ENCODE data around the gene PSMD5. TPM values are rescaled to one million over a fixed set of nuclear protein-coding genes. Genes with fewer than 3 reads are reported as not detected.

PSMD5 gene
- total and polyA plus RNA-seq, 3 donors from 2014 or later = 26.4 to 45.0 (median 39.0) TPM

GRCh38 chr9:120870206-120870605 is 27.5 kb upstream of the PSMD5 start:
- H3K27me3 ChIP-seq = no peaks in the 10 kb centered on the region
- TF ChIP-seq POLR2A (IDR thresholded peaks at IDR 0.05) = no peak
- no peak for TF ChIP-seq CTCF (IDR thresholded peaks at IDR 0.05)
- H3K4me1 ChIP-seq = peaks cover 12% of the 10 kb centered on the region
- H3K4me3 ChIP-seq = no peak overlapping the region
- H3K36me3 ChIP-seq (ENCODE audit: low read depth, missing control alignments) = no peaks in the 10 kb centered on the region
- H3K9me3 ChIP-seq = no peaks in the 10 kb centered on the region
- intact Hi-C loops (cut with DNase I; ENCODE audit: low total_unique reads) = no loop called here
- WGBS, 2 donors = 89% methylated on average over 9 of the region's 9 CpGs; no CpG with 5 or more reads in 1 of the 2 donors
- no peak for DNase-seq
- no peak overlapping the region for H3K27ac ChIP-seq

- intact Hi-C loops (cut with DNase I; ENCODE audit: low total_unique reads) = no loop called here
- Histone ChIP-seq H3K9me3 (no peaks in the 10 kb centered on the region), H3K27ac (peak overlapping the region in 1 of 2 donors; percentile 89), H3K4me1 (peaks cover 12% of the 10 kb centered on the region), H3K27me3 (no peaks in the 10 kb centered on the region), H3K4me3 (no peak overlapping the region), H3K36me3 (ENCODE audit: low read depth, missing control alignments) (no peaks in the 10 kb centered on the region)
- WGBS, 2 donors = 79 to 82% methylated on average over 10 of the region's 10 CpGs
- no peak for DNase-seq
- TF ChIP-seq POLR2A (IDR thresholded peaks at IDR 0.05) (no peak), CTCF (IDR thresholded peaks at IDR 0.05) (no peak)
Observed at GRCh38 chr9:120869726-120870125, 27.0 kb upstream of the PSMD5 start.

GRCh38 chr9:120869360-120869687 is 26.6 kb upstream of the PSMD5 start:
- no peak for TF ChIP-seq CTCF (IDR thresholded peaks at IDR 0.05)
- no peak for TF ChIP-seq POLR2A (IDR thresholded peaks at IDR 0.05)
- Histone ChIP-seq H3K4me3 (peak overlapping the region; percentile 55 to 65), H3K4me1 (peaks cover 12% of the 10 kb centered on the region), H3K27me3 (no peaks in the 10 kb centered on the region), H3K27ac (peak overlapping the region; percentile 51 to 89), H3K36me3 (ENCODE audit: low read depth, missing control alignments) (no peaks in the 10 kb centered on the region), H3K9me3 (no peaks in the 10 kb centered on the region)
- intact Hi-C loops (cut with DNase I; ENCODE audit: low total_unique reads) = no loop called here
- WGBS, 2 donors = 23 to 26% methylated on average over 10 of the region's 10 CpGs
- DNase-seq = no peak

GRCh38 chr9:120868676-120869359 is 26.1 kb upstream of the PSMD5 start:
- Histone ChIP-seq H3K4me1 (peaks cover 12% of the 10 kb centered on the region), H3K27ac (peak overlapping the region; percentile 51 to 89), H3K9me3 (no peaks in the 10 kb centered on the region), H3K27me3 (no peaks in the 10 kb centered on the region), H3K36me3 (ENCODE audit: low read depth, missing control alignments) (no peaks in the 10 kb centered on the region), H3K4me3 (peak overlapping the region; percentile 55 to 65)
- peak; percentile 97 for DNase-seq
- intact Hi-C loops (cut with DNase I; ENCODE audit: low total_unique reads) = no loop called here
- 9 to 20% methylated on average over 16 to 34 of the region's 52 CpGs for WGBS, 2 donors
- TF ChIP-seq CTCF (IDR thresholded peaks at IDR 0.05) (peak in 2 of 3 experiments; percentile 18 to 38), POLR2A (IDR thresholded peaks at IDR 0.05) (no peak)

GRCh38 chr9:120868339-120868675 is 25.6 kb upstream of the PSMD5 start:
- H3K27ac ChIP-seq = peak overlapping the region; percentile 51 to 89
- peak overlapping the region; percentile 55 to 65 for H3K4me3 ChIP-seq
- WGBS, 2 donors = 16 to 20% methylated on average over 11 of the region's 11 CpGs
- H3K36me3 ChIP-seq (ENCODE audit: low read depth, missing control alignments) = no peaks in the 10 kb centered on the region
- intact Hi-C loops (cut with DNase I; ENCODE audit: low total_unique reads) = no loop called here
- H3K4me1 ChIP-seq = peaks cover 12% of the 10 kb centered on the region
- no peak for TF ChIP-seq POLR2A (IDR thresholded peaks at IDR 0.05)
- no peak for TF ChIP-seq CTCF (IDR thresholded peaks at IDR 0.05)
- H3K27me3 ChIP-seq = no peaks in the 10 kb centered on the region
- H3K9me3 ChIP-seq = no peaks in the 10 kb centered on the region
- no peak for DNase-seq

Data from testis (tissue), 3 donors.